ENCODE data around the gene SSC5D.
"Not testable (repeated sequence)": the region's sequence is repeated elsewhere in the genome, so short reads cannot be mapped to it uniquely, and the experiment has no call there.

Gene SSC5D

GRCh38 chr19:55486971-55487923, 989 bp upstream of the SSC5D start:
- DNase-seq (ENCODE audit: low read depth in 2 of 2): peak; percentile 82 to 83

GRCh38 chr19:55488986-55489710, 912 bp downstream of the SSC5D start:
- no peak for DNase-seq (ENCODE audit: low read depth in 2 of 2)

DNA sequence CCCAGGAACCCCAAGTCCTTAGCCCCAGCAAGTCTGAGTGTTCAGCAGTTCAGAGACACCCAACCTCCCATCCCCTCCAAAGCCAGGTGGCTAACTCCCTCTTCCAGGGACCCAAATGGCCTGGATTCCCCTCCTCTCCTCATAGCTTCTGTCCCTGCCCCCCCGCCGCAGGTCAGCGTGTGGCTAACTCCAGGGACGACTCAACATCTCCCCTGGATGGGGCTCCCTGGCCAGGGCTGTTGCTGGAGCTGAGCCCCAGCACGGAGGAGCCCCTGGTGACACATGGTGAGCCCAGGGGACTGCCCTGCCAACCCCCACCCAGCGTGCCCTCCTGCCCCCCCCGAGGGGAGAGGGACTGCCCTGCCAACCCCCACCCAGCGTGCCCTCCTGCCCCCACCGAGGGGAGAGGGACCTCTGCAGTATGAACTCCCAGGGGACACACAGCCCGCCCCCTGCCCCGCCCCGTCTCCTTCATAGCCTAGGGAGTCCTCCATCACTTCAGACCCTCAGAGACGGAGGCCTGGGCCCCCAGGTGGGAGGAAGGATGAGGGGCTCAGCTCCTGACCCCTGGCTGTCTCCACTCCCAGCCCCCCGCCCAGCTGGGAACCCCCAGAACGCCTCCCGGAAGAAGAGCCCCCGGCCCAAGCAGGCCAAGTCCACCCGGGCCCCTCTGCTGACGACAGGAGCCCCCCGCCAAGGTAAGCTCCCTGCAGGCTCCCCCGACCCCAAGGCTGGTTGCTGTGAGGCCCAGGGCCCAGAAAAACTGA, 1.7 kb downstream of the SSC5D start:
- DNase-seq (ENCODE audit: low read depth in 2 of 2): no peak

- DNase-seq (ENCODE audit: low read depth in 2 of 2): no peak
Measured at GRCh38 chr19:55490478-55491432, 2.5 kb downstream of the SSC5D start.

- DNase-seq (ENCODE audit: low read depth in 2 of 2): no peak
Measured at GRCh38 chr19:55491546-55492360, 3.5 kb downstream of the SSC5D start.

DNA sequence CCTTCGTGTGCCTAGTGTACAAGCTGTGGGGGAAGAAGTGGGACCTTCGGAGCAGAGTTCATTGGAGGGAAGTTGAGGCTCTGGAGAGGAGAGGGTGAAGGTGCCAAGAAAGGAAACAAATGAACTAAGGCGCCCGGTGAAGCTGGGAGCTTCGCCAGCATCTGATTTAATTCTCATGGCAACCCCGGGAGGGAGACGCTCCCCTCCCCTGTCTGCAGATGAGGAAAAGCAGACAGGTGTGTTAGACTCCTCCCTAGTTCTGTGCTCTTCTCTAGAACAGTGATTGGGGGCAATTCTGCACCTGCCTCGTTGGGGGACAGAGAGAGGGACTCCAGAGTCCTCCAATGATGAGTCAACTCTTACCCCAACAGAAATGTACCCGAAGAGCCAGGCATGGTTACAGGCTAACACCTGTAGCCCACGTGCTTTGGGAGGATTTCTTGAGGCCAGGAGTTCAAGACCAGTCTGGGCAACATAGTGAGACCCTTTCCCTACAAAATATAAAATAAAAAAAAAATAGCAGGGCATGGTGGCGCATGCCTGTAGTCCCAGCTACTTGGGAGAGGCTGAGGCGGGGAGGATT, 4.2 kb downstream of the SSC5D start:
- DNase-seq (ENCODE audit: low read depth in 2 of 2): no peak

GRCh38 chr19:55493052-55493644, 4.9 kb downstream of the SSC5D start:
- DNase-seq (ENCODE audit: low read depth in 2 of 2): no peak

DNA sequence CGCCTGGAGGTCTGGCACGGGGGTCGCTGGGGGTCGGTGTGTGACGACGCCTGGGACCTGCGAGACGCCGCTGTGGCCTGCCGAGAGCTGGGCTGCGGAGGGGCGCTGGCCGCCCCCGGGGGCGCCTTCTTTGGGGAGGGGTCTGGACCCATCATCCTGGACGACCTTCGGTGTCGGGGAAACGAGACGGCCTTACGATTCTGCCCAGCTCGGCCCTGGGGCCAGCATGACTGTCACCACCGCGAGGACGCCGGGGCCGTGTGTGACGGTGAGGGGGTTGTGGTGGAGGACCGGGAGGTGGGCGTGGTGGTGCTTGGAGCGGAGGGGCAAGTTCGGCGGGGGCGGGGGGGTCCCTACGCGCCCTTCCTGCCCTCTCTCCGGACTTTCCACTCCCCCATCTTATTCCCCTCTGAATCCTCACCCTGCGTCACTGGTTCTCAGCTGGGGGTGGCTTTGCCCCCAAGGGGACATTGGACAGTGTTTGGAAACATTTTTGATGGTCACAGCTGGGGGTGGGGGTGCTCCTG, 5.5 kb downstream of the SSC5D start:
- DNase-seq (ENCODE audit: low read depth in 2 of 2): no peak

GRCh38 chr19:55494172-55494761, 6.0 kb downstream of the SSC5D start:
- DNase-seq (ENCODE audit: low read depth in 2 of 2): no peak

DNA sequence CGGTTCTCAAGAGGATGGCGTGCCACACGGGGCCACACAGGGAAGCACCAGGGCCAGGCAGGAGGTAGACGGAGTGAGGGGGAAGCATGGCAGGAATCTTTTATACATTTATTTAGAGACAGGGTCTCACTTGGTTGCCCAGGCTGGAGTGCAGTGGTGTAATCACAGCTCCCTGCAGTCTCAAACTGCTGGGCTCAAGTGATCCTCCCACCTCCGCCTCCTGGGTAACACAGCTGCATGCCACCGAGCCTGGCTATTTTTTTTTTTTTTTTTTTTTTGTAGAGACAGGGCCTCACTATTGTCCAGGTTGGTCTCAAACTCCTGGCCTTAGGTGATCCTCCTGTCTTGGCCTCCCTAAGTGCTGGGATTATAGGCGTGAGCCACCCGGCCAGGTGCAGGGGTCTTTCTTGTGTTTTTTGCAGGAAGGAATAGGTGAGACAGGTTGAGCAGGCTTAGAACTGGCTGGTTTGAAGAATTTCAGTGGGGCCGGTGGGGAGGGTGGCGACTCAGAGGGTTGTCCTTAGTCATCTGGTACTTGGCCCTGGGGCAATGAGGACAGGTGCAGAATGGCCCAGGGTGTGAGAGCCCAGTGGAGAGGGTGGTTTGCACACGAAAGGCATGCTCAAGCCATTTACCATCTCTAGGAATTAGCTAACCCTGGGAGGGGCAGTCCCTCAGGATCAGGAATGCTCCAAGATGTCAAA, 7.6 kb downstream of the SSC5D start:
- no peak for DNase-seq (ENCODE audit: low read depth in 2 of 2)

GRCh38 chr19:55496820-55497219, 8.6 kb downstream of the SSC5D start:
- not testable (repeated sequence) for DNase-seq (ENCODE audit: low read depth in 2 of 2)

DNA sequence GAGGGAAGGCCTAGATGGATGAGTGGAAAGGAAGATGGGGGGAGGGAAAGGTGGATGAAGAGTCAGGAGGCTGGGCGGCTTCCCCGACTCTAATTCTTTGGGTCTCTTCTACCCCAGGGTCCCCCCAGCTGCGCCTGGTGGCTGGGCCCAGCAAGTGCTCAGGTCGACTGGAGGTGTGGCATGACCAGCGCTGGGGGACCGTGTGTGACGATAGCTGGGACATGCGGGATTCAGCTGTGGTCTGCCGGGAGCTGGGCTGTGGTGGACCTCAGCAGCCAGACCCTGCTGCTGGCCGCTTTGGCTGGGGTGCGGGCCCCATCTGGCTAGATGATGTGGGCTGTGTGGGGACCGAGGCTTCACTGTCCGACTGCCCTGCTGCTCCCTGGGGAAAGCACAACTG, 9.5 kb downstream of the SSC5D start:
- DNase-seq (ENCODE audit: low read depth in 2 of 2): no peak

- DNase-seq (ENCODE audit: low read depth in 2 of 2): no peak
Measured at GRCh38 chr19:55498246-55498840, 10.1 kb downstream of the SSC5D start.

DNA sequence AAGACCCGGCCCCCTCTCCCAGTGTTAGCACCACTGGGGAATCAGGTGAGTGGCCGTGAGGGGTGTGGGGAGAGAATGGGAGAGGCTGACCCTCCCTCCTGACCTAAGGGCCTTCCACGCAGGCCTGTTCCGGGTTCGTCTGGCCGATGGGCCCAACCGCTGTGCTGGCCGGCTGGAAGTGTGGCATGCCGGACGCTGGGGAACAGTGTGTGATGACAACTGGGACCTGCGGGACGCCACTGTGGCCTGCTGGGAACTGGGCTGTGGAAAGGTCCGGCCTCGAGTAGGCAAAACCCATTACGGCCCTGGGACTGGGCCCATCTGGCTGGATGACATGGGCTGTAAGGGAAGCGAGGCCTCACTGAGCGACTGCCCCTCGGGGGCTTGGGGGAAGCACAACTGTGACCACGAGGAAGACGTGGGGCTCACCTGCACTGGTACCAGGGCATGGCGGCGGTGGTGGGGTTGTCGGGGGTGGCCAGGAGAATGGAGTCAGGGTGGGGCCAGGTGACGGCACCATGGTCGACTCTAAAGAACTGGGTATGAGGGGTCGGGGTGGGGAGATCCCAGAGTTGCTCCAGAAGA, 12.2 kb downstream of the SSC5D start:
- no peak for DNase-seq (ENCODE audit: low read depth in 2 of 2)

- DNase-seq (ENCODE audit: low read depth in 2 of 2): no peak
Measured at GRCh38 chr19:55502197-55502952, 14.1 kb downstream of the SSC5D start.

DNA sequence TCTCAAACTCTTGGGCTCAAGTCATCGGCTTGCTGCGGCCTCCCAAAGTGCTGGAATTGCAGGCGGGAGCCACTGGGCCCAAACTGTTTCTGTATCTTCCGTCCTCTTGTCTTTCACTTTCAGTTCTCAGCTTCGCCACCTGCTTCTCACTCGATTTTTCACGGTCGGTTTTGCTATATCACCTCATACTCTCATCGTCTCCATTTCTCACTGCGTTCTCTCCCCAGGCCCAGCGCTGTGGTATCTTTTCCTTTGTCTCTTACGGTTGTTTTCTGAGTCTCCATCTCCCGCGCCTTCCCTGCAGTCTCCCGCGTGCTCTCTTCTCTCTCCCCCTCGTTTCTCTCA, 14.9 kb downstream of the SSC5D start:
- DNase-seq (ENCODE audit: low read depth in 2 of 2): no peak
